OCI-M1 (cell line): ENCODE measurements around the gene VPS26B.
"Not testable (repeated sequence)": the region's sequence is repeated elsewhere in the genome, so short reads cannot be mapped to it uniquely, and the experiment has no call there.

Experiments
- DNase-seq: peaks from one replicate; lab custom pipeline; 2025; lab: John Stamatoyannopoulos, UW

VPS26B gene

DNA sequence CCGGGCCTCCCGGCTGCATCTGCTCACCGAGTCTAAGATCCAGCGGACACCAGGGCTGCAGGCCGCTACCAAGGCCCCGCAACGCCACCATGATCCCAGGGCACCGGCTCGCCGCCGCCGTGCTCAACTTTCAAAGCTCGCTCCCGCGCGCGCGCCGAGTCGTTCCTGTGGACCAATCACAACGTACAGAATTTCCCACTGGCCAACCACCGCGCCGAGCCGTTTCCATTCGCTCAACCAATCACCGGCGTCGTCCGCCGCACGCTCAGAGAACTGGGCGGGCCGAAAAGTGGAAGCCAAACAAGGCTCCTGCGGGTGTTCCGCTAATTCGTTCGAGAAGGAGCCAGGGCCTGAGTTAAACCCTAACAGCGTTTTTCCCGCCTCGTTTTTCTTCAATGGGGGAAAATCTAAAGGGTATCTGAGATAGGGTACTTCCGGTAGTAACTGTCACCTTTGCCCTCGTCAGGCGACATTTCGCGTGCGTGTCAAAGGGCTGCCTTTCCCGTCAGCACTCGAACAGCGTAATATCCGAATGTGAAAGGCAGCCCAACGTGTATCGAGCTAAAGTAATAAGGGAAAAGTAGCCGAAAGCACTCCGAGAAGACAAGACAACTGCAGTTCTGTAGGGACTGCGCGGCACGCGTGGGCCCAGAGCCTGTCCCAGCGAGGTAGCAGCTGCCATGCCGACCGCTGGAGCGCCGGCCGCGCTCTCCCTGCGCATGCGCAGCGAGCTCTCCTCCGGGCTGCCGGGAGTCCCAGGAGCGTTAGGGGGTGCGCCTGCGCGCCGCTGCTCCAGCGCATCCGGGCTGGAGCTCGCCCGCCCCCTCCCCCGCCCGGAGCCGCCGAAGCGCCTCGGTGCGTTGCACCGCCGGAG, at the start of gene VPS26B, which contains the start of gene NCAPD3:
TSS of gene VPS26B (plus strand) at position 836 of the 874 bp plus-strand sequence. CDS start 452 bp downstream, outside the sequence.
TSS of gene NCAPD3 (minus strand) at position 132 of the 874 bp plus-strand sequence. CDS start at position 91, 41 bp downstream.
- peak; percentile 99 for DNase-seq

DNA sequence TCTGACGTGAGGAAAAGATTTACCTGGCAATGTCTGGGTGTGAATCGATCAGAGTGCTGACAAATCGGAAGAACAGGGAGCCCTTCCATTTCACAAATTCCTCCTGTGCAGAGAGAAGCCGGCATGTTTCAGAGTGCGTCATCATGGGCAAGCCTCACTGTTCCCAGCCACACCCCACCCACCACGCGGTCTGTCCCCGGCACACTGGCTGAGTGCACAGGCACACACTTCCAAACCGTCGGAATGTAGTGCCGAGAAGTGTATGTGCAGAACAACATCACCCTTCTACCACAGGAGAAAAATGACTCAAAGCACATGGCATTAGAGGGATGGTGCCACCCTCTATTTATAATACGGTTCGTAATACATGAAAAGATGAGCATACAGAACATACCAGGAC, 48.2 kb upstream of the VPS26B start:
- no peak for DNase-seq

DNA sequence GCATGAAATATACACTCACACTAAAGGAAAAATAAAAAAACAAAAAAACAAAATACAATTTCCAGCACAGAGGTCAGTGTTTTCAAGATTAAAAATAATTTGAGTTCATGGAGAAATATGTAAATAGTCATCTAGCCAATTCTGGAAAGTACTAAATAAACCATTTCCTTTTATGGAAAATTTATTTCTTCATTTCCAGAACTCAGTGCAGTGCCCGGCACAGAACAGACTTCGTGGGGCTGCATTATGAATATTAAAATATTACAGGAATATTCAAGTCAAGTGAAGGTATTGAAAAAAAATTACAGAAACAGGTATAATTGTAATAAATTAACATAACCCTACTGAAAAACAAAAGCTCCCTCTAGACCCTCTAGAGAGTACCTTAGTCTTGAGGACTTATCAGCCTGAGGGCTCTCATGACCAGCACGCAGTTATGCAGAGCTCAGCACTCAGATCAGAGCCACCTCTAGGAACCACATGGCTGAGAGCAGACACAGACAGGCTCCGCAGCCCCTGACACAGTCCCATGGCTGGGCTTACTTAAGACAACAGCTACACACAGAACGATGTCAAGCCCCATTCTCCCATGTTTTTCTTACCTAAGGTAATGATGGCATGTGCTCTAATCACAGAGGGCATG, 46.3 kb upstream of the VPS26B start:
- no peak for DNase-seq

DNA sequence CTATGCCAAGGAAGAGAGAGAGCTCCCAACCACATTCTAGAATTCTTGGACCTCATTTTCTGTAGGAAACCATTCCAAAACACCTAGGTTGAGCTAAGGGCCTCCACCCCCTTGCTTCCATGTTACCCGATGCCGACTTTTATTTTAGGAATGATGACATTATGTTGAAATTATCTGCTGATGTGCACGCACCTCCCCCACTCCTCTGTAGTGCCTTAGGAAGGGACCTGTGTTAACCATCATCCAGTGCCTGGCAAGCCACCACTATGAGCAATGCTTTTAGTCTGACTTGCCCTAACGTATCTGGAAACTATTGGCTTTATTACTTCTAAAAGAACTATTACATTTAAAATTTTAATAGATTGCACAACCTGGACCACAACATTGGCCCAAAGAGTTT, 42.8 kb upstream of the VPS26B start:
- DNase-seq: no peak

DNA sequence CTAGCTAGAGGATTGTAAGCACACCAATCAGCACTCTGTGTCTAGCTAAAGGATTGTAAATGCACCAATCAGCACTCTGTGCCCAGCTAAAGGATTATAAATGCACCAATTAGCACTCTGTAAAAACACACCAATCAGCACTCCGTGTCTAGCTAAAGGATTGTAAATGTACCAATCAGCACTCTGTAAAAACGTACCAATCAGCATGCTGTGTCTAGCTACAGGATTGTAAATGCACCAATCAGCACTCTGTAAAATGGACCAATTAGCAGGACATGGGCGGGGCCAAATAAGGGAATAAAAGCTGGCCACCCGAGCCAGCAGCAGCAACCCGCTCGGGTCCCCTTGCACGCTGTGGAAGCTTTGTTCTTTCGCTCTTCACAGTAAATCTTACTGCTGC, 36.4 kb upstream of the VPS26B start:
- DNase-seq: not testable (repeated sequence)

DNA sequence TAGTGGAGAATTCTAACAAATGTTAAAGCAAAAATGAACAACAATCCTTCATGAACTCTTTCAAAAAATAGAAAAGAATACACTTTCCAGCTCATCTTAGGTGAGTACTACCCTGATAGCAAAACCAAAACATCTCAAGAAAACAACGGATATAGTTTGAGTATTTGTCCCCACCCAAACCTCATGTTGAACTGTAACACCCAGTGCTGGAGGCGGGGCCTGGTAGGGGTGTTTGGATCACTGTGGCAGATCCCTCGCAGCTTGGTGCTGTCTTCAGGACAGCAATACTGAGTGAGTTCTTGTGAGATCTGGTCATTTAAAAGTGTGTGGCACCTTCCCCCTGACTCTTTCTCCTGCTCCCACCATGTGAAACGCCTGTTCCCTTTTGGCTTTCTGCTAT, 27.7 kb upstream of the VPS26B start:
- no peak for DNase-seq

DNA sequence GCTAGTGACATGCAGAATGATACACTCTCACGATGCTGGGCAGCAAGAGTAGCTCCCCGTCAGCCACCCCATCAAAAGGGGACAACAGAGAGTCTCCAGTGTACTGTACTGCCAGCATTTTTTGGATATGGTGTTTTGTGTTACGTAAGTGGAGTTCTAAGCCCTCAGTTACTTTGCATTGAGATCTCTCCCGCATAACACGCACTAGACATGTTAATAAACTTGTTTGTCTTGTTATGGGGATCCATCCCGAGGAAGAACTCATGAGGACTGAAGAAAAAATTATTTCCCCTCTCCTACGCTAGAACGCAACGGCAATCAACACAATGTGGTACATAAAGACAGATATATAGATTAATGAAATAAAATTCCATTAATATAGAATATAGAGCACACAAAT, 24.9 kb upstream of the VPS26B start:
- no peak for DNase-seq

DNA sequence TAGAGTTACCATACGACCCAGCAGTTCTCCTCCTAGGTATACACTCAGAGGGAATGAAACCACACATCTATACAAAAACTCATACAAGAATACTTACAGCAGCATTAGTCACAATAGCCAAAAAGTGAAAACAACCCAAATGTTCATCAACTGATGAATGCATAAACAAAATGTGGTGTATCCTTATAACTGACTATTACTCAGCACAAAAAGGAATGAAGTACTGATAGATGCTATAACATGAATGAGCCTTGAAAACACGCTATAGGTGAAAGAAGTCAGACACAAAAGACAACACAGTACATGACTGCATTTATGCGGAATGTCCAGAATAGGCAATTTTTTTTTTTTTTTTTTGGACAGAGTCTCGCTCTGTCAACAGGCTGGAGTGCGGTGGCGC, 23.8 kb upstream of the VPS26B start:
- DNase-seq: no peak

DNA sequence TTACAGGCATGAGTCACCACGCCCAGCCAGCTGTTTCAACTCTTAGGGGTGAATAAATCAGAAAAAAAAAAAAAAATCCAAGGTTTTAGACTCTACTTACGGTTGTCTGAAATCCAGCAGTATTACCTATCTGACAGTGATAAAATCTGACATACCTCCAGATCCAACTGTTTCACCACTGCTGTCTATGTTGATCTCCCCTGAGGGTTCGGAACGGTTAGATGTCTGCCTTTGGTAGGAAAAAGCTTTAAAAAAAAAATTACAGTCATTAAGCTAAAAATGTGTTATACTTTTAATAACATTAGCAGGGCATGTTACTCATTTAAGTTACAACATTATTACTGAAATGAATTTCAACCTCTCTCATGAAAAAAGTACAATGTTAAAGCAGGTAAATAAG, 21.8 kb upstream of the VPS26B start:
- DNase-seq: no peak

DNA sequence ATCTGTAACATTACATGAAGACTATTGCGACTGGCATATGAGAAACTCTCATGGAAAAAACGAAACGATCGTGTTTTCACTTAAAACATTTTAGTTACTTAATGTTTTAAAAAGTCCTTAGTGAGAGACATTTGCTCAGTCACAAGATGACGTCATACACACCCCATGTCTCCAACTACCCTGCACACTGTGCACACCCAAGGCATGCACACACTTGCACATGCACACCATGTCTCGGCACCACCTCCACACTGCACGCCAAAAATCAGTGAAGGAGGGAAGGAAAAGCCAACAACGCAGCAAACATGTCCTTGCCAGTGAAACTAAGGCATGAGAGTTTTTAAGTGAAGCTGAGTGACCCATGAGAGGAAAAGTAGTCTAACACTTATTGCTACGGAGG, 18.7 kb upstream of the VPS26B start:
- no peak for DNase-seq

DNA sequence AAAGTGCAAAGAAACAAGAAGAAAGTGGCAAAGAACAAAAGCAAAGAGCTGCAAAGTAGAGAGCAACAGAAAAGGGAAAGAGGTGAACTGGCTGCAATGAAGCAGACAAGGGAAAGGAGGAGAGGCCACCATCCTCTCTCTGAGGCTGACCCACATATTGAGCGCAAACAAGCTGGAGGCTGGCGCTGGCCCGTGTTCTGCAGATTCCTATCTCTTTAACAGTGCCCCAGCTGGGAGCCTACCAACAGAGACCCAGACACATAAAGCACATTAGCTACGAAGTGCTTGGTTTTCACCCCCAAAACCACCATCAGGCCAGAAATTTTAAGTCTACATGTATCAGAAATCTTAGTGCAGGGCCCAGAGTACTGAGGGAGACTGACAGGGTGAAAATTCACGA, 18.3 kb upstream of the VPS26B start:
- DNase-seq: no peak

DNA sequence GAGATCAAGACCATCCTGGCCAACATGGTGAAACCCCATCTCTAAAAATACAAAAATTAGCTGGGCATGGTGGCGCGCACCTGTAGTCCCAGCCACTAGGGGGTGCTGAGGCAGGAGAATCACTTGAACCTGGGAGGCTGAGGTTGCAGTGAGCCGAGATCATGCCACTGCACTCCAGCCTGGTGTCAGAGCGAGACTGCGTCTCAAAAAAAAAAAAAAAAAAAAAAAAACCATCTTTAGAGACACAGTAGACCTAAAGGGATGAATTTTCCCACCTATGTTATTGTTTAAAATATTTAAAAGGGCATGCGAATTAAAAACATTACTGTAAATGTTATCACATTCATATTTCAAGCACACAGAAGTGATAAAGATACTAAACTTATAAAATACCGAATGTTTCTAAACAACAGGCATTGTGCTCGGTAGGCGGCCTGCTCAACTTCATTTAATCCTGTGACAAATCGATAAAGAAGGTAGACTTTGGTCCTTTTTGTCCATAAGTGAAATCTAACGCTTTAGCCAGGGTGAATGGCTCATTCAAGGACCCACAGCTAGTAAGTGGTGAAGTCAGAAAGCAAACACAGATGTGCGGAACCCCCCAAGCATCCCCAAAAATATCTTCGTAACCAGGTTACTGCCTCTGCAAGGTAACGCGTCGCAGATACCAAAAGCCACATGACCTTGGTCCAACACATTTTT, 16.8 kb upstream of the VPS26B start:
- DNase-seq: peak; percentile 69

DNA sequence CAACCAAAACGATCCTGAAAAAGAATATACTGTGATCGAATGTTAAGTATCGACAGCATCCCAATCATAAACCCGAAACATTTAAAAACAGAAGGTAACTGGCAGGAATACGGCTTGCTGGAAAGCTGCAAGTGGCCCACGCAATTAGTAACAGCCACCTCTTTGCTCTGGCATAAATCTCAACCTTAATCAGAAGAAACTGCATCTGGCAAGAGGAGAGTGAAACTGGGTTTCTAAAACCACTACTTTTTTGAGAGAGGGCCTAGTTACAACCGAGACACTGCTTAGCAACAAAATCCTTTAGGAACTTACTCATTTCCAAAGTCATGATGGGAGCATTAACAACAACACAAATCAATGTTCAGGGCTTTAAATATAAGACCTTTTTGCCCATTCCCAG, 8.6 kb upstream of the VPS26B start:
- DNase-seq: no peak

DNA sequence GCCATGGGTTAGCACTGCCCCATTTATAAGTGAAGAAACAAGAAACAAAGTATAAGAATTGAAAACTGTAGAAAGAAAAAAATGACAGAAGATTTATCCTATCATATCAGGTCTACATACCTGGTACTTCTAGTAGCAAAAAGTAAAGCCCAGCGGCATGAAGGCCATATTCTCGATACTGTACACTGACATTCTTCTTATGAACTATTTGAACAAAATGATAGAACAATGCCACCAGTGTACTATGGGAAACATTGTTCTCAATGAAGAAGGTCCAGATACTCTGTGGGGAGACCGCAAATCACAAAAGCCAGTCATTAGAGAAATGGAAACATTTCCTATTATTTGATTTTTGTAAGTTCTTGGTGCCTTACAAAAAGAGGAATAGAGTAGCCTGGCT, 7.7 kb upstream of the VPS26B start:
- DNase-seq: no peak

DNA sequence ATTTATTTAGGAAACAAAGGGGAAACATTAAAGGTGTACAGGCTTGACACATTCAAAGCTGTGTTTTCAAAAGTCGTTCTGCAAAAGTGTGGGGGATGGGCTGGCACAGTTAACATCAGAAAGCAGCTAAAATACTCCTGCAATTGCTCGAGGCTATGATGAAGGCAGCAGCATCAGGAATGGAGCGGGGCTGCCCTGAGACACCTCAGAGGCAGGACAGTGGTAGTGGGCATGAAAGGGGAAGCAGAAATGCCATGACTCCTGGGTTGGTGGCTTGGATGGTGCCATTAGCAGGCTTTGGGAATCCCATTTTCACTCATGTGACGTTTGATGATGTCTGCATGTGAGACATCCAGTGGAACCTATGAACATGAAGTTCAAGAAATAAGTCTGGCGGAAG, 1.4 kb upstream of the VPS26B start:
- peak; percentile 54 for DNase-seq

DNA sequence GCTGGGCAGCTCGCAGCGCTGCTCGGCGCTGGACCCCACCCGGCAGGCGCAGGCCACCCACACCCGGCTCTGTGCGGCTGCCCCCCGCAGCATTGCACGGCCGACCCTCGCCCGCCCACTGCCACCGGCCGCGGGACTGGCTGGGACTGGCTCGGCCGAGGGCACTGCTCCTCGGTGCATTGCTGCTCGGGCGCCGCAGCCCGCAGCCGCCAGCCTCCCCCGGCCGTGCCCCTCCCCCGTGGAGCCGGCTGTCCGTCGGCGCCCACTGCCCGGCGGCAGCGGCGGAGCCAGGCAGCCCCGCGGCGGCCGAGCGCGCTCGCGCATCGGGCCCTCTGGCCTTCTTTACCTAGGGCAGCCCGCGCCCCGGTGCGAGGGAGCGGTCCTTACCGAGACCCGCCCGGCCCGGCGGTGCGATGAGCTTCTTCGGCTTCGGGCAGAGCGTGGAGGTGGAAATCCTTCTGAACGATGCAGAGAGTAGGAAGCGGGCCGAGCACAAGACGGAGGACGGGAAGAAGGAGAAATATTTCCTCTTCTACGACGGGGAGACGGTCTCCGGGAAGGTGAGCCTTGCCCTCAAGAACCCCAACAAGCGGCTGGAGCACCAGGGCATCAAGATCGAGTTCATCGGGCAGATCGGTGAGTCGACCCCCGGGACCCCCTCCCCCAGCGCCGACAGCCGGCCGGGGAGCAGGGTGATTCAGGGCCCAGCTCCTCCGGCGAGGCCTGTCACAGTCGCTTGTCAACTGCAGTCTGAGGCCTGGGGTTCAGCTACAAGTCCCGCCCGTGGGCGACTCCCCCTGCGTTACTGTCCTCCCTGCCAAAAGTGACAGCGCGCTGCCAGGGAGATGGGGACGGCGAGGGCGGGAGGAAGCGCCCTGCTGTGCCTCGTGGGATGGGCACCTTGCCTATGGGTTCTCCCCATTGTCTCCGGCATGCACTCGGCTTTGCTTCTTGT, 516 bp downstream of the VPS26B start:
- peak; percentile 72 for DNase-seq

DNA sequence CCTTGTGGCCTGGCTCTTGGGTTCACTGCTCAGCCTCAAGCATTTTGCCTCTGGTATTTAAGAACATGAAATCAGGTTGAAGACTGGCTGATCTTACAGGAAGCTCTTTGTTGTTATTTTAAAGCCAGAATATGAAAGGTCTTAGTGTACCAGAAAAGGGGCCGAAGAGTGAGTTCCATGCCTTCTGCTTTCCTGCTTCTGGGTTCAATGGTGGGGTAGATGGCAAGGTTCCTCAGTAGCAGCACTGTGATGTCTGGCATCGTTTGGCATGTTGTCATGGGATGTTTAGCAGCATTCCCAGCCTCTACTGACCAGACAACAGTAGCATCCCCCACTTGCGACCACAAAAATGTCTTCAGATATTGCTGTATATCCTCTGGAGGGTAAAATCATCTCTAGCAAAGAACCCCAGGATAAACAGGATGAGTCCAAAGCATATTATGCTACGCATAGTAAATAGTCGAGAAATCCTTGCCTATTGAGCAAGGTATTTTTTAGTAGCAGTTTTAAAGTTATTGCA, 2.4 kb downstream of the VPS26B start:
- no peak for DNase-seq

DNA sequence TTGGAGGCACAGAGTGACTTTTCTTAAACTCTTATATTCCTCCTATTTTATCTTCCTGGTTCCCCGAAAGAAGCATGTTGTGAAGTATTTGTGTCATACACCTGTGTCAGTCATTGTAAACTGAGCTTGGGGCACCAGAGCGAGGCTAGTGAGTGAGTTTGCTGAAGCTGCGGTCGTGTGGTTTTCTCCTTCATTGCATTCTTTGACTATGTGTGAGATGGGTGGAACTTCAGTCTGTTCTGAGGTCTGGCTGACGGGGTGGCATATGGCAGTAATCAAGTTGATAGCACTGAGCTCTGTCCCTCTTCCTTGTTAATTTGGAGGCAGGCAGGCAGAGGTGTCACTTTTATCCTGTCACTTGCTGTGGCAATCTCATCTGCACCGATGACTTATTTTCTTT, 4.2 kb downstream of the VPS26B start:
- DNase-seq: no peak

DNA sequence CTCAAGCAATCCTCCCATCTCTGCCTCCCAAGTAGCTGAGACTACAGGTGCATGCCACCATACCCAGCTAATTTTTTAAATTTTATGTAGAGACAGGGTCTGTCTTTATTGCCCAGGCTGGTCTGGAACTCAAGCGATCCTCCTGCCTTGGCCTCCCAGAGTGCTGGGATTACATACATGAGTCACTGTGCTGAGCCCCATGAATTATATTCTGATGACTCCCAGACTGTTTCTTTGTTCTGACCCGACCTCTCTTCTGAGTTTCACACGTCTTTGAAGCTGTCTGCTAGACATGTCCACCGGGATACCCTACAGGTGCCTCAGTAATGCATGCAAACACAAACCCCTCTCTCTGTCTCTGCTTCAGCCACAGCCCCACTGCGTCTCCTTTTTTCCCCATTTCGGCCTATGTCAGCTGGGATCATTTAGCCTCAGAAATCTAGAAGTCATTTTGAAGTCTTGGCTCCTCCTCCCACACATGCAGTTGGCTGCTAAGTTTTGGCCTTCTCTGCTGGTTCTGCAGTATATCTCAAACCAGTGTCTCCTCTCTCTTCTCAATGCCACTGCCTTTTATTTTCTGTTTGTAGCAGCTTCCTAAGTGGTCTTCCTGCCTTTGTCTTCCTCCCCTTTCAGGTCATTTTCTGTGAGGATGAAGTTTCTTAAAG, 4.8 kb downstream of the VPS26B start:
- DNase-seq: no peak

DNA sequence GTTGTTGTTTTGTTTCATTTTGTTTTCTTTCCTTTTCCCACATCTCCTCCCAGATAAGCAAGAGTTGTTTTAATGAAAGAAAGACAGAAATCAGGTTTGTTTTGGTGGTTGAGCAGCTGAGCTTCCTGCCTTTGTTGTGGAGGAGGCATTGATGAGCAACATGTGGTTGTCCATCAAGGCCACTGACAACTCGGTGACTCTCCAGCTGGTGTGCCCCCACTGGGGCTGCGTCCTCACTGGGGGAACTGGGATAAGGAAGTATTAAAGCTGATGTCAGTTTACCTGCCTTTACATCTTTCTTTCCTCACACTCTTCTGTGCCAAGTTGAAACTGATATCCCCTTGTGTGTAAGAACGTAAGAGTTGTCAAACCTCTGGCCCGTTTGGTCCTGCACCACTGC, 5.9 kb downstream of the VPS26B start:
- no peak for DNase-seq
